Kidney (tissue), 14 donors: ENCODE results near the gene TOMT. TPM values are rescaled to one million over a fixed set of nuclear protein-coding genes. Genes with fewer than 3 reads are reported as not detected.
A peak's percentile ranks its signal among the peaks of the same experiment; 100 is the strongest.

ENCODE experiments used
- DNase-seq, 5 donors: peaks; one replicate each; pipeline ENCODE4 v3.0.0-alpha.2; 2013 to 2020
- FAIRE-seq: peaks from 2 replicates; lab custom pipeline; 2012; peaks lifted over from hg19 to GRCh38; lab: Jason Lieb, UNC
- H3K27ac ChIP-seq, 2 donors: one replicate each; pipeline ENCODE4 v1.7.0; 2013; ENCODE audit warnings: low read depth in 2 of 2, low read length in 2 of 2, inconsistent platforms in 1 of 2
- H3K27me3 ChIP-seq: one replicate; pipeline ENCODE4 v1.7.1; 2013; ENCODE audit warnings: low read length, inconsistent platforms; ENCODE audit not compliant: control insufficient read depth, insufficient read depth
- H3K36me3 ChIP-seq, 3 donors: one replicate each; pipeline versions ENCODE4 v1.7.0 to v1.7.1; 2013; ENCODE audit warnings: low read length in 3 of 3, control low read depth in 1 of 3, inconsistent platforms in 1 of 3; ENCODE audit not compliant: insufficient read depth in 3 of 3, control insufficient read depth in 2 of 3
- H3K4me1 ChIP-seq, 3 donors: one replicate each; pipeline versions ENCODE4 v1.7.0 to v1.7.1; 2013; ENCODE audit warnings: low read length in 3 of 3, inconsistent platforms in 1 of 3, low read depth in 1 of 3; ENCODE audit not compliant: control insufficient read depth in 2 of 3, insufficient read depth in 2 of 3
- H3K4me3 ChIP-seq, 3 donors: one replicate each; pipeline versions ENCODE4 v1.7.0 to v1.8.1; 2013; ENCODE audit warnings: low read length in 3 of 3, control low read depth in 1 of 3, inconsistent platforms in 1 of 3
- H3K9ac ChIP-seq, 3 donors: one replicate each; pipeline versions ENCODE4 v1.7.0 to v1.7.1; 2013; ENCODE audit warnings: low read length in 3 of 3, control low read depth in 1 of 3, inconsistent platforms in 1 of 3
- H3K9me3 ChIP-seq, 3 donors: one replicate each; pipeline versions ENCODE4 v1.7.0 to v1.7.1; 2013; ENCODE audit warnings: low read length in 3 of 3, control low read depth in 1 of 3, inconsistent platforms in 1 of 3; ENCODE audit not compliant: control insufficient read depth in 2 of 3, insufficient read depth in 1 of 3
- CTCF ChIP-seq: IDR thresholded peaks from 3 replicates; pipeline ENCODE4 v1.5.1; 2012; ENCODE audit warnings: mild to moderate bottlenecking, moderate library complexity, borderline replicate concordance; ENCODE audit not compliant: insufficient read depth; ENCODE audit errors: extremely low read depth
- intact Hi-C: fragments of 100-400 bp; cut with DNase I; formaldehyde crosslinking; loops from one replicate; pipeline ENCODE4 v1.11.1; 2022
- polyA plus RNA-seq: library from polyadenylated mRNA; stranded (reverse); fragments of 350-450 nt; fragmentation: Illumina TruSeq; extraction: RNeasy Lipid Tissue Mini Kit (QIAGEN cat#74804); gene quantifications from one replicate; pipeline ENCODE4 v1.2.3, GENCODE V29; 2014; ENCODE audit warnings: low read depth, low replicate concordance; ENCODE audit not compliant: insufficient read depth
- total RNA-seq: library from RNA; stranded (reverse); fragmentation: NEBNext Ultra II Directional; extraction: Animal tissue kit (Norgen Biotek cat#: 25700); gene quantifications from one replicate; pipeline ENCODE4 v1.2.1, GENCODE V29; 2021
- donor health status: control.
- donor health status: control.
- donor health status: control.
- donor health status: control.
- donor health status: control.
- donor health status: DM: yes; HTN: yes; CAD: no.
- donor health status: Normal renal cell carcinoma (clear cell type).

TOMT gene
- total and polyA plus RNA-seq, 2 donors from 2014 or later = not detected

GRCh38 chr11:72114570-72114969 is 8.8 kb downstream of the TOMT start:
- intact Hi-C loops = no loop called here

GRCh38 chr11:72116019-72116755 is 10.5 kb downstream of the TOMT start:
- Histone ChIP-seq H3K36me3 (no peaks in the 10 kb centered on the region), H3K9me3 (no peaks in the 10 kb centered on the region)
- no peak for FAIRE-seq

More at GRCh38 chr11:72114570-72114969, 8.8 kb downstream of the TOMT start:
- no peaks in the 10 kb centered on the region for H3K27me3 ChIP-seq
- no peak overlapping the region for H3K27ac ChIP-seq
- DNase-seq (no peak), FAIRE-seq (no peak)
- no peaks in the 10 kb centered on the region for H3K9me3 ChIP-seq
- peaks cover 0 to 2% (median 0%) of the 10 kb centered on the region in 3 donors for H3K36me3 ChIP-seq
- H3K4me3 ChIP-seq = no peak overlapping the region
- peaks cover 3 to 11% (median 5%) of the 10 kb centered on the region in 3 donors for H3K4me1 ChIP-seq
- no peak overlapping the region for H3K9ac ChIP-seq
- TF ChIP-seq CTCF = no peak

GRCh38 chr11:72119198-72119597 is 13.5 kb downstream of the TOMT start:
- intact Hi-C loops = no loop called here
- Histone ChIP-seq H3K4me1 (peaks cover 0 to 10% (median 4%) of the 10 kb centered on the region in 3 donors), H3K9ac (peak overlapping the region in 1 of 3 donors; percentile 3), H3K9me3 (no peaks in the 10 kb centered on the region), H3K27ac (no peak overlapping the region), H3K36me3 (no peaks in the 10 kb centered on the region), H3K27me3 (no peaks in the 10 kb centered on the region), H3K4me3 (no peak overlapping the region)
- FAIRE-seq (no peak), DNase-seq (peak in 2 of 5 donors; percentile 4 to 11)
- TF ChIP-seq CTCF = no peak

More at GRCh38 chr11:72116019-72116755, 10.5 kb downstream of the TOMT start:
- Histone ChIP-seq H3K4me1 (peaks cover 3 to 11% (median 5%) of the 10 kb centered on the region in 3 donors), H3K27ac (no peak overlapping the region), H3K27me3 (no peaks in the 10 kb centered on the region), H3K4me3 (no peak overlapping the region), H3K9ac (no peak overlapping the region)
- no peak for DNase-seq
- no peak for TF ChIP-seq CTCF
- intact Hi-C loops = no loop called here
